GM12878 (cell line): ENCODE measurements around the gene GID4. TPM values are rescaled to one million over a fixed set of nuclear protein-coding genes. Genes with fewer than 3 reads are reported as not detected.

Source experiments
- CHD1 ChIP-seq: IDR thresholded peaks from 2 replicates; pipeline ENCODE4 v1.6.1; 2012; ENCODE audit warnings: low read depth, low read length, improper control_type of control experiment
- CREM ChIP-seq: IDR thresholded peaks from 2 replicates; pipeline ENCODE4 v1.6.1; 2014; ENCODE audit warnings: antibody characterized with exemption, low read depth
- DPF2 ChIP-seq: fragments of 450-650 bp; IDR thresholded peaks from 2 replicates; pipeline ENCODE4 v1.6.1; 2017; ENCODE audit warnings: mild to moderate bottlenecking
- HDAC2 ChIP-seq: fragments of 200-600 bp; sonication (generic); IDR thresholded peaks from 2 replicates; pipeline ENCODE4 v1.6.1; 2017
- SRF ChIP-seq, 2 experiments: IDR thresholded peaks; 2 replicates each; pipeline ENCODE4 v1.6.1; 2011; ENCODE audit warnings: low read depth in 2 of 2, low read length in 2 of 2, mild to moderate bottlenecking in 1 of 2, moderate library complexity in 1 of 2
- YBX1 ChIP-seq: fragments of 450-650 bp; IDR thresholded peaks from 2 replicates; pipeline ENCODE4 v1.6.1; 2016; ENCODE audit warnings: antibody characterized with exemption
- ZNF217 ChIP-seq: fragments of 450-650 bp; IDR thresholded peaks from 2 replicates; pipeline ENCODE4 v1.6.1; 2017; ENCODE audit warnings: antibody characterized with exemption, mild to moderate bottlenecking
- ZZZ3 ChIP-seq: IDR thresholded peaks from 2 replicates; pipeline ENCODE4 v1.6.1; 2011; ENCODE audit warnings: low read depth; ENCODE audit not compliant: control insufficient read depth, insufficient read length
- polyA plus RNA-seq, 11 experiments: library from polyadenylated mRNA; depleted of rRNA in 4 of 11; unstranded in 6 of 11; stranded (reverse) in 5 of 11; fragments of >200 nt; fragmentation: Nextera tagmentation in 4 of 11; fragmentation: Illumina TruSeq in 1 of 11; extraction: Ambion mirVana in 4 of 11; extraction: Trizol in 1 of 11; gene quantifications; 1 replicate in 1 of 11; 2 replicates in 10 of 11; pipeline versions ENCODE4 v1.2.1 to v1.2.3, GENCODE V29; 2011 to 2016; ENCODE audit warnings: inconsistent platforms in 2 of 11, missing spikeins in 2 of 11, low read depth in 1 of 11
- total RNA-seq, 4 experiments: library from RNA; depleted of rRNA in 3 of 4; stranded (reverse); fragments of >200 nt in 3 of 4; fragmentation: Illumina TruSeq in 1 of 4; extraction: Trizol in 1 of 4; gene quantifications; 2 replicates each; pipeline versions ENCODE4 v1.2.1 to v1.2.3, GENCODE V29; 2013 to 2021
- TF ChIP-seq, protein P1 (sequence below): fragments of 450-650 bp; IDR thresholded peaks from 2 replicates; pipeline ENCODE4 v1.6.1; 2016; ENCODE audit warnings: mild to moderate bottlenecking, moderate library complexity, borderline replicate concordance
- TF ChIP-seq, protein P2 (sequence below): fragments of 450-650 bp; formaldehyde crosslinking; IDR thresholded peaks from 2 replicates; pipeline ENCODE4 v1.4.0; 2020; ENCODE audit warnings: mild to moderate bottlenecking, moderate library complexity

The GID4 gene
- total and polyA plus RNA-seq, 10 of the 15 experiments (the other 5 are each of a cell fraction or from before 2014, with no cell fraction given): 0.93 to 7.3 (median 3.6) TPM

DNA sequence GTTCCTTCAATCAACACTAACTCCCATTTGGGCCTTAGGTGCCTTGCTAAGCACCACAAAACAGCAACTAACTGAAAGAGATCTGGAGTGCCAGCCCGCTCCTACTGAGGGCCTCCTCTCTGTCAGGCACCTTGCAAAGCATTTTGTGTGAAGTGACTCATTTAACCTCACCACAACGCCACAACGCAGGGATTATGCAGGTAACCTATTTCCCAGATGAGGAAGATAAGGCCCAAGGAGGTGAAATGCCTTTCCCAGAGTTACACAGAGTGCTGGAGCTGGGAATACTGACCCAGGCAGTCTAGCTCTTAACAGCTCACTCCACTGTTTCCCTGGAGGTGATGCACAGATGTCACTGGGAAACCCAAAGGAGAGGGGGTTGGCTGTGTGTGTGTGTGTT lies 33.7 kb upstream of the GID4 start (continued):
- TF ChIP-seq YBX1 (no peak), CREM (no peak), HDAC2 (no peak), SRF (IDR thresholded peaks at IDR 0.05; ENCODE audit: low read depth in 2 of 2, low read length in 2 of 2) (no peak), ZNF217 (no peak), DPF2 (no peak), ZZZ3 (no peak), CHD1 (no peak)
- TF ChIP-seq, protein P1, sequence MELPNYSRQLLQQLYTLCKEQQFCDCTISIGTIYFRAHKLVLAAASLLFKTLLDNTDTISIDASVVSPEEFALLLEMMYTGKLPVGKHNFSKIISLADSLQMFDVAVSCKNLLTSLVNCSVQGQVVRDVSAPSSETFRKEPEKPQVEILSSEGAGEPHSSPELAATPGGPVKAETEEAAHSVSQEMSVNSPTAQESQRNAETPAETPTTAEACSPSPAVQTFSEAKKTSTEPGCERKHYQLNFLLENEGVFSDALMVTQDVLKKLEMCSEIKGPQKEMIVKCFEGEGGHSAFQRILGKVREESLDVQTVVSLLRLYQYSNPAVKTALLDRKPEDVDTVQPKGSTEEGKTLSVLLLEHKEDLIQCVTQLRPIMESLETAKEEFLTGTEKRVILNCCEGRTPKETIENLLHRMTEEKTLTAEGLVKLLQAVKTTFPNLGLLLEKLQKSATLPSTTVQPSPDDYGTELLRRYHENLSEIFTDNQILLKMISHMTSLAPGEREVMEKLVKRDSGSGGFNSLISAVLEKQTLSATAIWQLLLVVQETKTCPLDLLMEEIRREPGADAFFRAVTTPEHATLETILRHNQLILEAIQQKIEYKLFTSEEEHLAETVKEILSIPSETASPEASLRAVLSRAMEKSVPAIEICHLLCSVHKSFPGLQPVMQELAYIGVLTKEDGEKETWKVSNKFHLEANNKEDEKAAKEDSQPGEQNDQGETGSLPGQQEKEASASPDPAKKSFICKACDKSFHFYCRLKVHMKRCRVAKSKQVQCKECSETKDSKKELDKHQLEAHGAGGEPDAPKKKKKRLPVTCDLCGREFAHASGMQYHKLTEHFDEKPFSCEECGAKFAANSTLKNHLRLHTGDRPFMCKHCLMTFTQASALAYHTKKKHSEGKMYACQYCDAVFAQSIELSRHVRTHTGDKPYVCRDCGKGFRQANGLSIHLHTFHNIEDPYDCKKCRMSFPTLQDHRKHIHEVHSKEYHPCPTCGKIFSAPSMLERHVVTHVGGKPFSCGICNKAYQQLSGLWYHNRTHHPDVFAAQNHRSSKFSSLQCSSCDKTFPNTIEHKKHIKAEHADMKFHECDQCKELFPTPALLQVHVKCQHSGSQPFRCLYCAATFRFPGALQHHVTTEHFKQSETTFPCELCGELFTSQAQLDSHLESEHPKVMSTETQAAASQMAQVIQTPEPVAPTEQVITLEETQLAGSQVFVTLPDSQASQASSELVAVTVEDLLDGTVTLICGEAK: no peak
- TF ChIP-seq, protein P2, sequence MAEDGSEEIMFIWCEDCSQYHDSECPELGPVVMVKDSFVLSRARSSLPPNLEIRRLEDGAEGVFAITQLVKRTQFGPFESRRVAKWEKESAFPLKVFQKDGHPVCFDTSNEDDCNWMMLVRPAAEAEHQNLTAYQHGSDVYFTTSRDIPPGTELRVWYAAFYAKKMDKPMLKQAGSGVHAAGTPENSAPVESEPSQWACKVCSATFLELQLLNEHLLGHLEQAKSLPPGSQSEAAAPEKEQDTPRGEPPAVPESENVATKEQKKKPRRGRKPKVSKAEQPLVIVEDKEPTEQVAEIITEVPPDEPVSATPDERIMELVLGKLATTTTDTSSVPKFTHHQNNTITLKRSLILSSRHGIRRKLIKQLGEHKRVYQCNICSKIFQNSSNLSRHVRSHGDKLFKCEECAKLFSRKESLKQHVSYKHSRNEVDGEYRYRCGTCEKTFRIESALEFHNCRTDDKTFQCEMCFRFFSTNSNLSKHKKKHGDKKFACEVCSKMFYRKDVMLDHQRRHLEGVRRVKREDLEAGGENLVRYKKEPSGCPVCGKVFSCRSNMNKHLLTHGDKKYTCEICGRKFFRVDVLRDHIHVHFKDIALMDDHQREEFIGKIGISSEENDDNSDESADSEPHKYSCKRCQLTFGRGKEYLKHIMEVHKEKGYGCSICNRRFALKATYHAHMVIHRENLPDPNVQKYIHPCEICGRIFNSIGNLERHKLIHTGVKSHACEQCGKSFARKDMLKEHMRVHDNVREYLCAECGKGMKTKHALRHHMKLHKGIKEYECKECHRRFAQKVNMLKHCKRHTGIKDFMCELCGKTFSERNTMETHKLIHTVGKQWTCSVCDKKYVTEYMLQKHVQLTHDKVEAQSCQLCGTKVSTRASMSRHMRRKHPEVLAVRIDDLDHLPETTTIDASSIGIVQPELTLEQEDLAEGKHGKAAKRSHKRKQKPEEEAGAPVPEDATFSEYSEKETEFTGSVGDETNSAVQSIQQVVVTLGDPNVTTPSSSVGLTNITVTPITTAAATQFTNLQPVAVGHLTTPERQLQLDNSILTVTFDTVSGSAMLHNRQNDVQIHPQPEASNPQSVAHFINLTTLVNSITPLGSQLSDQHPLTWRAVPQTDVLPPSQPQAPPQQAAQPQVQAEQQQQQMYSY: no peak
- TF ChIP-seq, all 136 proteins: peak for 0
